Right ventricle myocardium inferior (tissue), 1 donor: Measurements from ENCODE around the gene METTL3. TPM values are rescaled to one million over a fixed set of nuclear protein-coding genes. Genes with fewer than 3 reads are reported as not detected.

Source experiments
- ATAC-seq: fragments of 200-7000 bp; cut with Tn5 transposase; one replicate; pipeline ENCODE4 v1.9.1; 2020; ENCODE audit warnings: mild to moderate bottlenecking, moderate library complexity
- DNase-seq: peaks from one replicate; pipeline ENCODE4 v3.0.0; 2021; ENCODE audit errors: missing footprints
- intact Hi-C: fragments of 100-400 bp; cut with DNase I; formaldehyde crosslinking; loops from one replicate; pipeline ENCODE4 v1.11.0; 2022
- total RNA-seq: library from RNA; stranded (reverse); fragmentation: NEBNext Ultra II Directional; extraction: Animal tissue kit (Norgen Biotek cat#: 25700); gene quantifications from one replicate; pipeline ENCODE4 v1.2.1, GENCODE V29; 2021
- donor health status: DM: no; HTN: yes; CAD: no; lungs with severe emphysema.

METTL3 gene
- total RNA-seq, 1 donor from 2014 or later, result 24.9 TPM

GRCh38 chr14:21498540-21499526 lies 12.3 kb downstream of the METTL3 start:
- DNase-seq, result no peak
- no peak for ATAC-seq
- intact Hi-C loops, result no loop called here

- intact Hi-C loops, result no loop called here
- ATAC-seq, result no peak
- DNase-seq, result no peak
Measured at GRCh38 chr14:21496453-21496852, 14.7 kb downstream of the METTL3 start.

- ATAC-seq (no peak), DNase-seq (no peak)
- intact Hi-C loops, result no loop called here
Measured at GRCh38 chr14:21494902-21495762, 16.0 kb downstream of the METTL3 start.

- ATAC-seq (no peak), DNase-seq (no peak)
- intact Hi-C loops, result no loop called here
Measured at GRCh38 chr14:21486640-21487087, 24.5 kb downstream of the METTL3 start.

GRCh38 chr14:21476925-21477681 lies 34.0 kb downstream of the METTL3 start, which contains the start of the genes RAB2B and TOX4:
RAB2B (minus strand) TSS chr14:21476959; CDS start chr14:21476872, 87 bp downstream.
TOX4 (plus strand) TSS chr14:21477195; CDS start chr14:21477279, 84 bp downstream.
- intact Hi-C loops, result loop anchor here (1.0 to 2.0 kb wide), 3 partner anchors 21 to 92 kb away; partner anchors contain the start of genes CHD8, METTL3 and SUPT16H
- DNase-seq (peak; percentile 96), ATAC-seq (peak; percentile 100)

GRCh38 chr14:21476523-21476924 lies 34.6 kb downstream of the METTL3 start:
- intact Hi-C loops, result loop anchor here (1.0 to 2.0 kb wide), 2 partner anchors 20 to 92 kb away; partner anchors contain the start of genes CHD8 and SUPT16H
- ATAC-seq, result peak; percentile 87
- DNase-seq, result no peak

GRCh38 chr14:21475767-21476522 lies 35.2 kb downstream of the METTL3 start:
- no peak for DNase-seq
- intact Hi-C loops, result loop anchor here (1.0 to 2.0 kb wide), 2 partner anchors 20 to 91 kb away; partner anchors contain the start of genes CHD8 and SUPT16H
- no peak for ATAC-seq

GRCh38 chr14:21467616-21468015 lies 43.5 kb downstream of the METTL3 start:
- DNase-seq (no peak), ATAC-seq (no peak)
- intact Hi-C loops, result no loop called here

- peak; percentile 100 for DNase-seq
- ATAC-seq, result peak; percentile 100
- intact Hi-C loops, result loop anchor here (1.0 kb wide), 3 partner anchors 19 to 101 kb away; partner anchors contain the start of gene RAB2B
Measured at GRCh38 chr14:21455912-21456667, 55.0 kb downstream of the METTL3 start, which contains the start of gene CHD8. CHD8 (minus strand) TSS chr14:21456123; CDS start chr14:21431643, 24,480 bp downstream.

- DNase-seq, result no peak
- intact Hi-C loops, result no loop called here
- ATAC-seq, result peak; percentile 3
Measured at GRCh38 chr14:21455592-21455911, 55.6 kb downstream of the METTL3 start.

- no peak for DNase-seq
Measured at GRCh38 chr14:21454843-21455544, 56.1 kb downstream of the METTL3 start.

GRCh38 chr14:21449899-21450216 lies 61.3 kb downstream of the METTL3 start:
- no peak for ATAC-seq
- DNase-seq, result no peak
- intact Hi-C loops, result no loop called here

More at GRCh38 chr14:21454843-21455544, 56.1 kb downstream of the METTL3 start:
- intact Hi-C loops, result no loop called here
- no peak for ATAC-seq
